ENCODE data around the gene SMYD1. TPM values are rescaled to one million over a fixed set of nuclear protein-coding genes. Genes with fewer than 3 reads are reported as not detected.

SMYD1 gene
- total and polyA plus RNA-seq, 10 of the 15 experiments (the other 5 are each of a cell fraction or from before 2014, with no cell fraction given) = 0.09 TPM; not detected in 9

GRCh38 chr2:88097192-88097591, 29.6 kb downstream of the SMYD1 start (continued):
- TF ChIP-seq, protein P1, sequence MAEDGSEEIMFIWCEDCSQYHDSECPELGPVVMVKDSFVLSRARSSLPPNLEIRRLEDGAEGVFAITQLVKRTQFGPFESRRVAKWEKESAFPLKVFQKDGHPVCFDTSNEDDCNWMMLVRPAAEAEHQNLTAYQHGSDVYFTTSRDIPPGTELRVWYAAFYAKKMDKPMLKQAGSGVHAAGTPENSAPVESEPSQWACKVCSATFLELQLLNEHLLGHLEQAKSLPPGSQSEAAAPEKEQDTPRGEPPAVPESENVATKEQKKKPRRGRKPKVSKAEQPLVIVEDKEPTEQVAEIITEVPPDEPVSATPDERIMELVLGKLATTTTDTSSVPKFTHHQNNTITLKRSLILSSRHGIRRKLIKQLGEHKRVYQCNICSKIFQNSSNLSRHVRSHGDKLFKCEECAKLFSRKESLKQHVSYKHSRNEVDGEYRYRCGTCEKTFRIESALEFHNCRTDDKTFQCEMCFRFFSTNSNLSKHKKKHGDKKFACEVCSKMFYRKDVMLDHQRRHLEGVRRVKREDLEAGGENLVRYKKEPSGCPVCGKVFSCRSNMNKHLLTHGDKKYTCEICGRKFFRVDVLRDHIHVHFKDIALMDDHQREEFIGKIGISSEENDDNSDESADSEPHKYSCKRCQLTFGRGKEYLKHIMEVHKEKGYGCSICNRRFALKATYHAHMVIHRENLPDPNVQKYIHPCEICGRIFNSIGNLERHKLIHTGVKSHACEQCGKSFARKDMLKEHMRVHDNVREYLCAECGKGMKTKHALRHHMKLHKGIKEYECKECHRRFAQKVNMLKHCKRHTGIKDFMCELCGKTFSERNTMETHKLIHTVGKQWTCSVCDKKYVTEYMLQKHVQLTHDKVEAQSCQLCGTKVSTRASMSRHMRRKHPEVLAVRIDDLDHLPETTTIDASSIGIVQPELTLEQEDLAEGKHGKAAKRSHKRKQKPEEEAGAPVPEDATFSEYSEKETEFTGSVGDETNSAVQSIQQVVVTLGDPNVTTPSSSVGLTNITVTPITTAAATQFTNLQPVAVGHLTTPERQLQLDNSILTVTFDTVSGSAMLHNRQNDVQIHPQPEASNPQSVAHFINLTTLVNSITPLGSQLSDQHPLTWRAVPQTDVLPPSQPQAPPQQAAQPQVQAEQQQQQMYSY (CRISPR knock-in tag; IDR thresholded peaks at IDR 0.05) = no peak

DNA sequence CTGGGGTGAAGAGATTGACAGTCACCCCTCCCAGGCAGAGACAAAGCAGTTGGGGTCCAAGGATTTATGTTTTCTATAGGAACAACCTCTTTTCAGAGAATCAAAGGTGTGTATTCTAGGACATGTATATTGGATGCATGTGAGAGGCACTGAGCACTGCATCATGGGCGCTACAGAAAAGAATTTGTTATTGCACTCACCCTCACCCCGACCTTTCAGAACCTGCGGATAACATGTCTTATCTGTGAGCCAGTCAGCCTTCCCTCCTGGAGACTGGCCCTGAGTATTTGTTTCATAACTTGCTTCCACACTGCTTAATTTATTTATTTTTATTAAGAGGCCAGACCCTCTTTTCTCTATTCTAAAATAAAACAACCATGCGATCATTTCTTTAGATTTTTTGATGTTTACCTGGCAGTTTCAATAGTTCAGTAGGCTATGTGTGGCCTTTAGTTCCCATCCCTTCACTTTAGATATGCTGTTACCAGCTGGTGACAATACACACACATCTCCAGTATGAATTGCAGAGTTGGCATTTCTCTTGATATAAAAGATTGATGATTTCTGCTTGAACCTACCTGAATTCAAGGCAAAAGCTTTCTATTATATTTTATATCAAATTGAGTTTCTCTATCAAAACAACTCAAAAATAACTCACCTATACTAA, 30.4 kb downstream of the SMYD1 start:
- CTCF ChIA-PET = interaction anchor here (1.0 kb wide), 1 partner anchor 38 kb away, joined by 3 read pairs; no protein-coding TSS in a partner anchor
- RAD21 ChIA-PET (ENCODE audit: unreplicated experiment) = interaction anchor here (1.0 kb wide), 1 partner anchor 38 kb away, joined by 6 read pairs; no protein-coding TSS in a partner anchor
- POLR2A ChIA-PET = no interaction called here
- FAIRE-seq (no peak), ATAC-seq (no peak), DNase-seq (ENCODE audit: low read depth, low spot score) (no peak)
- intact Hi-C loops (cut with micrococcal nuclease; ENCODE audit: unreplicated experiment) (loop anchor here (10.0 kb wide), 1 partner anchor 63 kb away; no protein-coding TSS in a partner anchor), in situ Hi-C loops (cut with MboI) (no loop called here)
- SMC1A ChIA-PET (ENCODE audit: uncharacterized antibody, unreplicated experiment) = no interaction called here
- no TSS peak for BruUV-seq (replicated peaks)
- no peaks in the 10 kb centered on the region for H3K4me1 ChIP-seq (ENCODE audit: control insufficient read depth, insufficient read depth, low read length)
- no peak overlapping the region for H3K4me3 ChIP-seq
- no peaks in the 10 kb centered on the region for H4K20me1 ChIP-seq (ENCODE audit: control insufficient read depth, insufficient read depth)
- no peak overlapping the region for H3K27ac ChIP-seq (ENCODE audit: control insufficient read depth, insufficient read depth)
- H3K9me3 ChIP-seq (replicated peaks; ENCODE audit: control insufficient read depth, insufficient read depth, low read length) = no peaks in the 10 kb centered on the region
- H3K36me3 ChIP-seq (ENCODE audit: control insufficient read depth in 2 of 2, insufficient read depth in 2 of 2, low read length in 1 of 2) = no peaks in the 10 kb centered on the region
- H3K27me3 ChIP-seq (replicated peaks in 1 of 2; ENCODE audit: control insufficient read depth in 2 of 2, insufficient read depth in 2 of 2, low read length in 1 of 2) = peaks cover 2 to 3% of the 10 kb centered on the region in 2 experiments; a peak in 2 of 4 replicates
- H3K79me2 ChIP-seq (ENCODE audit: control insufficient read depth, insufficient read depth, low read length) = no peaks in the 10 kb centered on the region
- H3K4me2 ChIP-seq (ENCODE audit: control insufficient read depth, insufficient read depth) = no peak overlapping the region
- no peak overlapping the region for H3K9ac ChIP-seq (ENCODE audit: control insufficient read depth, insufficient read depth, low read length)
- 20% methylated on average over 4 of the region's 4 CpGs for WGBS (ENCODE audit: insufficient coverage, insufficient replicate concordance, low lambda C conversion rate, missing lambda C conversion rate)
- no peak overlapping the region for H2AFZ ChIP-seq (ENCODE audit: control insufficient read depth, low read depth, low read length)
- TF ChIP-seq ZSCAN29 (IDR thresholded peaks at IDR 0.05) = no peak
- no peak for TF ChIP-seq SMAD1 (IDR thresholded peaks at IDR 0.05; ENCODE audit: low read depth, partially characterized antibody)
- no peak for TF ChIP-seq MTA3 (IDR thresholded peaks at IDR 0.05; ENCODE audit: borderline replicate concordance, low read length)
- no peak for TF ChIP-seq CHD4 (IDR thresholded peaks at IDR 0.05)
- no peak for TF ChIP-seq E2F8 (IDR thresholded peaks at IDR 0.05; ENCODE audit: low read depth, partially characterized antibody)
- TF ChIP-seq USF2 (IDR thresholded peaks at IDR 0.05; ENCODE audit: borderline replicate concordance, low read depth, low read length) = no peak
- no peak for TF ChIP-seq BCL3 (IDR thresholded peaks at IDR 0.05; ENCODE audit: borderline replicate concordance, insufficient read depth, low read depth, low read length, poor library complexity, severe bottlenecking)
- TF ChIP-seq ETV6 (conservative IDR thresholded peaks at IDR 0.05 in 1 of 2, IDR thresholded peaks at IDR 0.05 in 1 of 2; ENCODE audit: borderline replicate concordance in 1 of 2, low read depth in 1 of 2) = no peak
- TF ChIP-seq TCF7 (IDR thresholded peaks at IDR 0.05; ENCODE audit: borderline replicate concordance) = no peak
- TF ChIP-seq TCF3 (IDR thresholded peaks at IDR 0.05; ENCODE audit: borderline replicate concordance, insufficient read depth, low read depth, low read length) = no peak
- TF ChIP-seq LARP7 (IDR thresholded peaks at IDR 0.05) = no peak

Measured in GM12878 (cell line).